Hematopoietic multipotent progenitor cell (in vitro differentiated cells): ENCODE data around the gene ARFGAP1. TPM values are rescaled to one million over a fixed set of nuclear protein-coding genes. Genes with fewer than 3 reads are reported as not detected.

Source experiments
- DNase-seq, 3 donors: peaks; one replicate each; pipeline ENCODE4 v3.0.0-alpha.2; 2011 to 2015; ENCODE audit warnings: low read depth in 2 of 3, low spot score in 2 of 3
- total RNA-seq: library from RNA; depleted of rRNA; stranded (reverse); fragments of >200 nt; gene quantifications from one replicate; pipeline ENCODE4 v1.2.3, GENCODE V29; 2012

Gene ARFGAP1
- total RNA-seq, 1 donor = 60.9 TPM

DNA sequence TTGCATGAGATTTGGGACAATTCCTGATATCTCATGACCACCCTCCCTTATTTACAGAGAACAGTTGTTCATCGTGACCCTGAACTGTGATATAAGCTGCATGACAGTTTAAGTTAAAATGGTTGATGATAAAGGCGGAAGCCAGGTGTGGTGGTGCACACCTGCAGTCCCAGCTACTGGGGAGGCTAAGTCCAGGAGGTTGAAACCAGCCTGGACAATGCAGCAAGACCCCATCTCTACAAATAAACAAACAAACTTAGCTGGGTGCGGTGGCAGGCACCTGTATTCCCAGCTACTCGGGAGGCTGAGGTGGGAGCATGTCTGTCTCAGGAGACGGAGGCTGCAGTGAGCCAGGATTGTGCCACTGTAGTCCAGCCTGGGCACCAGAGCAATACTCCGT is 44.4 kb downstream of the ARFGAP1 start:
- no peak for DNase-seq

DNA sequence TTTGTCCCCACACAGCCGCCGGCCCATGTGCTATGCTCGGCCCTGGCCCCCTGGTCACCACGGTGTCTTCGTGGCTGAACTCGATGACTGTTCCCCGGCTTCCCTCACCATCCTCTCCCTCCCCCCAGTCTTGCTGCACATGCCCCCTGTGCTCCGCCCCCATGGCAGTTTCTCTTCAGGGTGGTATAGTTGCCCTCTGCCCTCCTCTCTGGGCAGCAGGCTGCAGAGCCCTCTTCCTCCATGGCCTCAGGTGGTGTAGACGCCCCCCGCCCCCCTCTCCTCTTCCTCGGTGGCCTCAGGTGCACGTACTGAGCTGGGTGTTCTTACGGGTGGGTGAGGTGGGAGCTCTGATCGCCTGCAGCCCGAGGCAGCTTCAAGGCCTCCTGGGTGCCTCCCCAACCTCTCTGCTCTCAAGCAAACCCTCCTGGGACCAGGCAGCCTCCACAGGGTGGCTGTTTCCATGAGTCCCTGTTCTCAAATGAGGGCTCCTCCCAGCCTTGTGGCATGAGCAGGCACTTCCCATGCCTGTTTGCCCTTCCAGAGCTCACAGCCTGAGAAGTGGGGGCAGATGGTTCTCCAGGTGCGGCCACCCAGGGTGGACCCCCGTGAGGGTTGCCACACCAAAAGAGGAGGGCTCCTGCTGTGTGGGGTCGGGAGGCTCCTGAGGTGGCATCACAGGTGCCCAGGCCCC is 45.1 kb downstream of the ARFGAP1 start:
- DNase-seq = no peak

DNA sequence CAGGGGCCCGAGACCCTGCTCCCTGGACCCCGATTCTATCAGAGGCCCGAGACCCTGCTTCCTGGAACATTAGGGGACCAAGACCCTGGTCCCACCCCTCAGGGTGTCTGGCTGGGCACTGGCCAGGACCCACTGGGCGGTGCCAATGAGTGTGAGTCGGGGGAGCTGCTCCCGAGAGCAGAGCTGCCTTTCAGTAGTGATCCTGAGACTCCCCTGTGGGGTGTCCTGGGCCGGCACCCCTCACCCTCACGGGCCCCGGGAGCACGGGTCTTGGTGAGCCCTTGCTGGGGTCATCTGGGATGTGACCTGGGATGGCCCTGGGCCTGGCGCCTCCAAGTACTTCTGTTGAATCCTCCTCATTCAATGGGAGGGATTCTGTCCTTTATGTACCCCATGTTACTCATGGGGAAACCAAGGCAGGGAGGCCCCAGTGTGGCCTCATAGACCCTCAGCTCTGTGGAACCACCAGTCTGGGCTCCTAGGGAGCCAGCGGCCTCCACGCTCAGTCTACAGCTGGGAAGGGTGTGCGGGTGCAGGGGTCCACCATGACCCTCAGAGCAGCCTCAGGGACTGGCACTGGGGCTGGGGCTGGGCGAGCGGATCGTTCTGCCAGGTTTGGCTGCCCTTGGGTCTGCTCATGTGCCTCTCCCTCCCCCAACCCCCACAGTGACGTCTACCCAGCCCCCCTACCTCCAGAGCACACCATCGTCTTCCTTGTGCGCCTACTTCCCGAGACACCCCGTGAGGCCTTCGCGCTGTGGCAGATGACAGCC is 46.0 kb downstream of the ARFGAP1 start:
- DNase-seq = no peak

DNA sequence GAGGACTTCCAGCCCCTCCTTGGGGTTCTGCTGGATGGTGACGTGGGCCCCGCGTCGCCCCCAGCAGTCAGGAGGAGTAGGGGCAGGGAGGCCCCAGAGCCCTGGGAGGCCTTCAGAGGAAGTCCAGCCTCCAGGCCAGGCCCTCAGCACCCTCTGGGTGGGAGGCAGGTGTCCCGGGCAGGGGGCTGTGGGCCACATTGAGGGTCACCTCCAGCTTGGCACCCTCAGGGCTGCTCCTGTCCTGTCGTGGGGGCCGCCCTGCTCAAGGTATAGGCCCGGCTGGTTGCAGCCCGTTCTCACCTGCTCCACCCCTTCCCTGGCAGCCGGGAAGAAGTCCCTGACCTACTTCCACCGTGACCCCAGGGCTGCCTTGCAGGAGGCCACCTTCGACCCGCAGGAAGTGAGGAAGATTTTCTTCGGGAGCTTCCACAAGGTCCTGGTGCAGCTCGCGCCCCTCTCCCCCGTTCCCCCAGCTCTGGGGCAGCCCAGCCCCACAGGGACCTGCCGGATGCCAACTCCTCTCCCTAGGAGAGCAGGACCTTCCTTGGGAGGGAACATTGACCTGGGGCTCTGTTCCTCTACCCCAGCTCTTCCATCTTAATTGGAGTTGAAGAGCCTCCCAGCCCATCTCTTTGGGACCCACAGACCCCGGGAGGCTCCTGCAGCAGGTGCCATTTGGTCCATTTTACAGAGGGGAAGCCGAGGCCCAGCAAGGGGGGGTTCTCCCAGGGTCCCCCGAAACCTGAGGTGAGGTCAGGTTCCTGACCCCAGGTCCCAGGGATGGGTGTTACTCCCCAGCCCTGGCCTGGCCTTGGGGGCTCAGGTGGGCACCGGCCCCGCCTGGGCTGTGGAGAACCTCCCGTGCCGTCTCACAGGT is 46.8 kb downstream of the ARFGAP1 start:
- DNase-seq = no peak

DNA sequence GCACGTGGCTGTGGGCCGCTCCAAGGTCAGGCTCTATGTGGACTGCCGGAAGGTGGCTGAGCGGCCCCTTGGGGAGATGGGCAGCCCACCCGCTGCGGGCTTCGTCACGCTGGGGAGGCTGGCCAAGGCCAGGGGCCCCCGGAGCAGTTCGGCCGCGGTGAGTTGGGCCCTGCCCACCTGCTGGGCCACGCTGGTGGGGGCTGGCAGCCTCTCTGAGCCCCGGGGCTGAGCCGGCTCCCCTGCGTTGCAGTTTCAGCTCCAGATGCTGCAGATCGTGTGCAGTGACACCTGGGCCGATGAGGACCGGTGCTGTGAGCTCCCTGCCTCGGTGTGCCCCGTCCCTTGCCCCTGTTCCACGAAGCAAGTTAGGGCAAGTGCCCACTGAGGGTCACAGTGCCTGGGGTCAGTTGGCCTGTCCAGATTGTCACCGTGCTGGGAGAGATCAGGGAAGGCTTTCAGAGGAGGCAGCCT is 47.5 kb downstream of the ARFGAP1 start:
- DNase-seq = no peak

DNA sequence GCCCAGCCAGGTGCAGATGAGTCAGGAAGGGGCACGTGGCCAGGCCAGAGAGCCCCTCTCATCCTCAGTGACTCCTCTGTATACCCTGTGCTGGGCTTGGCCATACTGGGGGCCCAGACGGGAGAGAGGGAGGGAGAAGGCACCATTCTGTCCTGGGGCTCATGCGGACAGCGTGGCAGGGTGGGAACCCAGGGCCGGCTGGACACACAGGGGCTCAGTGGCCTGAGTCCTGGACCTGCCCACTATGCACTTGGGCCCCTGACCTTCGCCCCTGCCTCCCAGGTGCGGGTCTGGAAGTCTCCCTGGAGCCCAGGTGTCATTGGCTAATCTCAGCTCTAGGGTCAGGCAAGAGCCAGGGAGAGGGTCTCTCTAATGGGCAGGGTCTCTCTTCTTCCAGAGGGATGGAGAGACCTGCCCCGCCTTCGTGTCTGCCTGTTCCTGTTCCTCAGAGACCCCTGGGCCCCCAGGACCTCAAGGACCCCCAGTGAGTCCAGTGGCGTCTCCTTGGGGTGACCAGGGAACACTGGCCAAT is 48.1 kb downstream of the ARFGAP1 start:
- no peak for DNase-seq

DNA sequence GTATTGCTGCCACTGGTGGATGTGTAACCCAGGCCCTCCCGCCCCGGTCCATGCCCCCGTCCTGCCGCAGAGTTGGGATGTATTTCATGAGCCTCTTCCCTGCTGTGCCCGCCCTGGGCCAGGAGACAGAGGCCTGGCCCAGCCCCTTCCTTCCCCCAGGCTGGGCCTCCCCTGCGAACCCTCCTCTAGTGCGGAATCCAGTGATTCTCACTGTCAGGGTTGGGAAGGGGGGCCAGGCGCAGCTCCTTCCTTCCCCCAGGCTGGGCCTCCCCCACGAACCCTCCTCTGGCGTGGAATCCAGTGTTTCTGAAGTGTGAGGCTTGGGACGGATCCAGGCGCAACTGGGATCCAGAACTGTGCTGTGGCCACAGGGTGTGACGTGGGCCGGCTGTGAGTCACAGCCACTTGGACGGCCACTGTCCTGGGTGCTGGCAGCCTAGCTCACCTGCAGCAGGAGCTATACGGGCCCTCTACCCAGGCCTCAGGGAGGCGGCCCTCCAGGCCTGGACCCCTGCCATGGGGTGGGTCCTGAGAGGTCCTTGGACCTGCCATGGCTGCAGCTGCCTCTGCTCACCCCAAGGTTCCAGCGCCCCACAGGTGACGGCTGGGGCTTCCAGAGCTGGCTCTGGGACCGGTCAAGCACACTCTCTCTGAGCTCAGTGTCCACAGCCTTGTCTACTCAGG is 48.7 kb downstream of the ARFGAP1 start:
- DNase-seq = no peak

DNA sequence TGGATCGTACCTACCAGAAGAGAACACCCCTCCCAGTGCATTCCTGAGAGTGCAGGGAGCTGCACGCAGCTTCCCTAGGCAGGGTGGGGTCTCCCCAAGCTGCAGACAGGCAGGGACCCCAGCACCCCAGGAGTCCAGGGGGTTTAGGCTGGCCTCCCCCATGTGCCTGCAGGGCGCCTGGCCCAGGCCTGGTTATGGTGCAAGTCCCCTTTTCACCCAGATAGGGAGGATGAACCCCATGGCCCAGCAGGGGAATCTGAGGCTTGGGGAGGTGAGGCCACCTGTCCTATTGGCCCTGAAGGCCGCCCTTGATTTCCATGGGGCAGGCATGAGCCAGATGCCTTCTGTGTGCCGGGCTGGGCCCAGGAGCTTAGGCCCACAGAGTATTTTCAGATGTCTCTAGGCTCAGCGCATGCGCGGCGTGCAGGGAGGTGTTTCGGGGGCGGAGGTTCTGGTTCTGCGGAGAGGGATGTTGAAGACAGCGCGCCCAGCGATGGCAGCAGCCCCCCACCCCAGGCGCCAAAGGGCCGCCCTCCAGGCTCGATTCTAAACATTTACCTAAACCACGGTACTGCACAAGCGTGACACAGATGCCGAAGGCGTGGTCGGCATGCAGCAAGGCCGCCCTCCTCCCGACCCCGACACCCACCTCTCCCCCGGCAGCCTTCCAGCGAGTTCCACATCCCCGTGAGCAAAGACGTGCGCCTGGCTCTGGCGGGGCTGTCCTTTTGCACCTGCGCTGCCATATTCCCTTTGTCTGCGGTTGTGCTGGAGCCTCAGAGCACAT is 49.7 kb downstream of the ARFGAP1 start:
- DNase-seq = no peak

DNA sequence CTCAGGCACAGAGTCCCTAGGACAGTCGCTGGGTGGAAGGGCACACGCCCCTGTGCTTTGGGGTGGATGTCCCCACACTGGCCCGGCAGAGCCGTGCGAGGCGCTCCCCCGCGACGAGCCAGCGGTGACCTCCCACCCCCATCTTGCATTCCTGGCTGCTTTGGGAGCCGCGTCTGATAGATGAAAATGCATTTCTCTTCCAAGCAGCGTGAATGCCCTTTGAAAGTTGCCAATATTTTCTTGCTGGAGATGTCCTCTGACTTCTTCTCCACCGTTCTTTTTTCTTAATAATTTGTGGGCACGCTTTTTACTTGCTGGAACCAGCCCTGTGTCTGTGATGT is 50.3 kb downstream of the ARFGAP1 start:
- DNase-seq = no peak

DNA sequence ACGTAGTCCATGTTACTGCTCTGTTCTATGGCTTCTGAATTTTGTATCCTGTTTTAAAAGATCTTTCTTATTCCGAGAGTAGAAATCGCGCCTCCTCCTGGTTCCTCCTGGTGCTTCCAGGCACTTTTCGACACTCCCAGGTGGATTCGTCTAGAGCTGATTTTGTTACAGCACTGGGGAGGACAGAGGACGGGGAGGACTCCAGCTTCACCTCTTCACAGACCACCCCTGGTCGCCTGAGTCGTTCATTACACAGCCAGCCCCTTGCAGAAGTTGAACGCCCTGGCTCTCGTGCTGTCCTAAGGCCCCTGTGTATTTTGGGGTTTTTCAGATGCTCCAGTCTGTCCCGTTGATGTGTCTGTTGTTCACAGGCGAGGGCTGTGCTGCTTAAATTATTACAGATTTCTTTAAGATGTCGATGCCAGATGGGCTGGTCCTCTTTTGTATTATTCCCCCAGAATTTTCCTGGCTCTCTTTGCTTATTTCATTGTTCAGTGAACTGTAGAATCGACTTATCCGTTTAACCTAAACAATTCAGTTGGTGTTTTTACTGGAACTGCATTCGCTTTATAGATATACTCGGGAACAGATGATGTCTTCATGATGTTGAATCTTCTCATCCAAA is 50.9 kb downstream of the ARFGAP1 start:
- no peak for DNase-seq

DNA sequence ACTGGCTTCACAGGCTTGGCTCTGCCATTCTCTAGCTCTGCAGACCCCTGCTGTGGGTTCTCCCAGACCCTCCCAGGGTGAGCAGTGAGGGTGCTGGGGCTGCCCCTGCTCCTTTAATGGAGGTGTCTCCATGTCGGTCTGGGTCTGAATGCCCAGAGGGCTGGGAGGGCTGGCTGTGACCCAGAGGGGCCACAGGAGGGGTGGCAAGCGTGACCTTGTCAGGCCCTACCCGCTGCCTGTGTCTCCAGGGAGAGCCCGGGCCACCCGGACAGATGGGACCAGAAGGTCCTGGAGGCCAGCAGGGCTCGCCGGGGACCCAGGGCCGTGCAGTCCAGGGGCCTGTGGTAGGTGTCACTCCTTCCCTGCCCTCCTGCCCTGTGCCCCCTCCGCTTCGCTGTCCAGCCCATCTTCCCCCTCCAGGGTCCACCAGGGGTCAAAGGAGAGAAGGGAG is 52.4 kb downstream of the ARFGAP1 start:
- DNase-seq = no peak

DNA sequence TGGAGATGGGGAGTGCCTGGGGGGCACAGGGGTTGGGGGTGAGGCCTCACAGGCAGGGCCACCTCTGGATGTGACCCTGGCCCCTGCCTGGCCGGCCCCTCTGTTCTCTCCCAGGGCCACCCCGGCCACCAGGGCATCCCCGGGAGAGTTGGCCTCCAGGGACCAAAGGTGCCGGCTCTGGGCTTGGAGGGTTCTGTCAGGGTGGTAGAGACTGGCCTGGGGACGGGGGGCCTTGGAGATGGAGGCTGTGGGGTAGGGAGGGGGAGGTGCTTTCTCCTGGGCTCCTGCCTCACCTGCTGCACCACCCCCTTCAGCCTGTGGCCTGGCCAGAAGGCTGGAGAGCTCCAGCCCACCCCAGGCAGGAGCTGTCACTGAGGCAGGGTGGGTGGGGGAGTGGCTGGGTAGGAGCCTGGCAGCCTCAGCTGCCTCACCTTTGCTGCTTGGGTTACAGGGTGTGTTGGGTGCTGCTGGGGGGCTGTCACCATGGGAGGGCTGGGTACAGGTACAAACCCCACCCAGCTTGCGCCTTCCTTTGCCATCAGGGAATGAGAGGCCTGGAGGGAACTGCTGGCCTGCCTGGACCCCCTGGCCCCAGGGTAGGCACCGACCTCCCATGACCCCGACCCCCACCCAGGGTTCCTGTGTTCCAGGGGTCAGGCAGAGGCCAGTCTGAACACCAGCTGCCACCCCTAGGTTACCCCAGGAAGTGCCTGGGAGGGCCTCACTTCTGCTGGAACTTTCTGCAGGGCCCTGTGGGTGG is 53.1 kb downstream of the ARFGAP1 start:
- DNase-seq = no peak

DNA sequence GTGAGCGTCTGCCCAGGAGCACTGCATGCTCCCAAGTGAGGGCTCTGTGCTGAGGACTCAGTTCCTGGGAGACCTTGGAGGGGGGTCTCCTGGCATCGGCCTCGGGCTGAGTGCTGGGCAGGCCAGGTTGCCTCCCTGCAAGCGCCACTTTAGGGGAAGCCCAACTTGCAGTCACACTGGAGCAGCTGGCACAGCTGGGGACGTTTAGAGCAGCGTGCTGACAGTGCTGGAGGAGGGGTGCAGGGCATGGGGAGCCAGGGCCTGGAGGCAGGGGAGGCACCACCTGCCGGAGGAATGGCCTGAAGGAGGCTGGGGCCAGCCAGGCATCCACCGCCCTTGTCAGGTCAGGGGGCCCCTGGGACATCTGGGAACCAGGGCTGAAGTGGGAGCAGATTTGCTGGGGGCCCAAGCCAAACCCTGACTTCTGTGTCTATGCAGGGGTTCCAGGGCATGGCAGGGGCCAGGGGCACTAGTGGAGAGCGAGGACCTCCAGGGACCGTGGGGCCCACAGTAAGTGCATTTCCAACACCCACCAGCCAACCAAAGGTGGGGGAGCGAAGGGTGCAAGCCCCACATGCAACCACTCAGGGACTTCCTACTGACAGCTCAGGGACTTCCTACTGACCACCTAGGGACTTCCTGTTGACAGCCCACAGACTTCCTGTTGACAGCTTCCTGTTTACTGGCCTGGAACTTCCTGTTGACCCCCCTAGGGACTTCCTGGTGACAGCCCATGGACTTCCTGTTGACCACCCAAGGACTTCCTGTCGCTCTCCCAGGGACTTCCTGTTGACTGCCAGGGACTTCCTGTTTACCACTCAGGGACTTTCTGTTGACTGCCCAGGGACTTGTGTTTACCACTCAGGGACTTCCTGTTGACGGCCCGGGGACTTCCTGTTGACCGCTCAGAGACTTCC is 54.0 kb downstream of the ARFGAP1 start:
- no peak for DNase-seq

DNA sequence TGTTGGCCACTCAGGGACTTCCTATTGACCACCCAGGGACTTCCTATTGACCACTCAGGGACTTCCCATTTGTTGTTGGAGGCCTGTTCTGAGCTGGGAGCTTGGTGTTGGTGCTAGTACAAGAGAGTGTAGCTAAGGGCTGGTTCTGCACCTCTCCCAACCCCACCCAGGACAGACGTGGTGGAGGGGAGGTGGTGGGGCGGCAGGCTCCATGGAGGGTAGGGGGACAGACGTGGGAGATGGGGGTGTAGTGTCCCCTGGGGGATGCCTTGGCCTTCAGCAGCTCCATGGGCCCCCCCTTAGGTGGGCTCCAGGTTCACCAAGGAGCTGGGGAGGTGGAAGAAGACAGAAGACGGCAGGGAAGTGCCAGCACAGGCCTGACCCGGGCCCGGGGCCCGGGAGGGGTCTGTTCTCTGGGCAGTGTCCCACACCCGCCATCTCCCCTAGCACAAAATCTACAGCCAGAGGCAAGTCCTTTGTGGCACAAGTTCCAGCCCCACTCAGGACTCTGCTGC is 54.7 kb downstream of the ARFGAP1 start:
- DNase-seq = no peak

DNA sequence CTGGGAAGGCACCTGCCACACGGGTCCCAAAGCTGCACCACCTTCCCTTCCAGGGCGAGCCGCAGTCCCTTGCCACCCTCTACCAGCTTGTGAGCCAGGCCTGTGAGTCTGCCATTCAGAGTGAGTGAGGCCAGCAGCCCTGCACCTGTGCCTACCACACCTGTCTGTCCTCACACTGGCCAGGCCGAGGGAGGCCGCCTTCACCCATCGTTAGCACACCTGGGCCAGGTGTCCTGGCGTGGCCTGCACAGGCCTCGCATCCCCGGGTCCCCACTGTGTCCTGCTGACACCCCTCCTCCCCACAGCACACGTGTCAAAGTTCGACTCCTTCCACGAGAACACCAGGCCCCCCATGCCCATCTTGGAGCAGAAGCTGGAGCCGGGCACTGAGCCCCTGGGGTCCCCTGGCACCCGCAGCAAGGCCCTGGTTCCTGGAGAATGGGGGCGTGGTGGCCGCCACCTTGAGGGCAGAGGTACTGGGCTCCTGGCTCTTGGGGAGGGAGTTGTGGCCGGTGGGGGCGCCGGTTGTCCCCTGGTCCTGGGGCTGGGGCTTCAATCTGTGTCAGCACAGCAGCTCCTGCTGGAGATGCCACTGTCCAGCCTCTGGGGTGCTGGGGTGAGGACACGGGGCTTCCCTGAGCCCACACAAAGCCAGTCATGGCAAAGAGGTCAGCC is 55.5 kb downstream of the ARFGAP1 start:
- DNase-seq = no peak

DNA sequence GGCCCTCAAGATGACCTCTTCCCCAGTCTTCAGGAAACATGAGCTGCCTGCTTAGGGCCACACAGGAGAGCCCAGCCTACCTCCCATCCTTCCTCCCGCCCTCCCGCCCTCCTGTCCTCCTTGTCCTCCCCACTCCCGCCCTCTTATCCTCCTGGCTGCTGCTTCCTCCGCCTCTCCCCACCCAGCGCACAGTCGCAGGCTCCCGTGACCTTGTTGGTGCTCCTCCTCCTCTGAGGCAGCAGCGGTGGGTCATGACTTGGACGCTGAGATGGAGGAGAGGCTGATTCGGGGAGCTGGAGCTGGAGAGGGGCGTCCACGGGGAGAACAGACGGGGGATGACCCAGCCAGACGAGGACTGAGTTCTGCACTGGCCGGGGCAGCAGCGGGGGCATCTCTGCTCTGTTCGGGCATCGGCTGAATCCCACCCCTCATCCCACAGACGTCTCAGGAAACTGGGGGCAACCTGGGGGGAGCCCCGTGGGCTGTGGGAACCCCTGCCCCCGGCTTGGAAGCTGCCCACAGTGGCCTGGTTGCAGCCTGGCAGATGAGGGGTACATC is 56.2 kb downstream of the ARFGAP1 start:
- no peak for DNase-seq
